ENCODE measurements around the gene EHMT1.

The EHMT1 gene

GRCh38 chr9:137789295-137789895, 170.6 kb downstream of the EHMT1 start:
- Histone ChIP-seq H3K27ac (no peak overlapping the region), H3K27me3 (ENCODE audit: insufficient read depth, low read depth, severe bottlenecking) (no peaks in the 10 kb centered on the region), H3K9me3 (ENCODE audit: severe bottlenecking) (no peaks in the 10 kb centered on the region), H3K36me3 (peaks cover 53% of the 10 kb centered on the region), H3K4me3 (ENCODE audit: low read depth, low read length) (no peak overlapping the region)
- TF ChIP-seq CTCF (IDR thresholded peaks at IDR 0.05; ENCODE audit: low read depth, low read length) = no peak
- DNase-seq = no peak

GRCh38 chr9:137791947-137792346, 173.1 kb downstream of the EHMT1 start:
- Histone ChIP-seq H3K4me3 (ENCODE audit: low read depth, low read length) (no peak overlapping the region), H3K27ac (no peak overlapping the region), H3K9me3 (ENCODE audit: severe bottlenecking) (no peaks in the 10 kb centered on the region), H3K36me3 (peaks cover 69% of the 10 kb centered on the region), H3K27me3 (ENCODE audit: insufficient read depth, low read depth, severe bottlenecking) (no peaks in the 10 kb centered on the region)
- TF ChIP-seq CTCF (IDR thresholded peaks at IDR 0.05; ENCODE audit: low read depth, low read length) = no peak
- no peak for DNase-seq

- Histone ChIP-seq H3K9me3 (ENCODE audit: severe bottlenecking) (no peaks in the 10 kb centered on the region), H3K27me3 (ENCODE audit: insufficient read depth, low read depth, severe bottlenecking) (no peaks in the 10 kb centered on the region), H3K36me3 (peaks cover 73% of the 10 kb centered on the region), H3K4me3 (ENCODE audit: low read depth, low read length) (no peak overlapping the region), H3K27ac (no peak overlapping the region)
- no peak for DNase-seq
- no peak for TF ChIP-seq CTCF (IDR thresholded peaks at IDR 0.05; ENCODE audit: low read depth, low read length)
Observed at GRCh38 chr9:137793196-137793841, 174.5 kb downstream of the EHMT1 start.

- no peak for TF ChIP-seq CTCF (IDR thresholded peaks at IDR 0.05; ENCODE audit: low read depth, low read length)
- Histone ChIP-seq H3K27me3 (ENCODE audit: insufficient read depth, low read depth, severe bottlenecking) (no peaks in the 10 kb centered on the region), H3K9me3 (ENCODE audit: severe bottlenecking) (no peaks in the 10 kb centered on the region), H3K36me3 (peaks cover 76% of the 10 kb centered on the region), H3K27ac (no peak overlapping the region), H3K4me3 (ENCODE audit: low read depth, low read length) (no peak overlapping the region)
- no peak for DNase-seq
Observed at GRCh38 chr9:137795156-137795666, 176.4 kb downstream of the EHMT1 start.

- peaks cover 74% of the 10 kb centered on the region for H3K36me3 ChIP-seq
- no peak for TF ChIP-seq CTCF (IDR thresholded peaks at IDR 0.05; ENCODE audit: low read depth, low read length)
- peak; percentile 55 for DNase-seq
- no peaks in the 10 kb centered on the region for H3K27me3 ChIP-seq (ENCODE audit: insufficient read depth, low read depth, severe bottlenecking)
- no peak overlapping the region for H3K4me3 ChIP-seq (ENCODE audit: low read depth, low read length)
- H3K9me3 ChIP-seq (ENCODE audit: severe bottlenecking) = no peaks in the 10 kb centered on the region
- no peak overlapping the region for H3K27ac ChIP-seq
Observed at GRCh38 chr9:137797206-137798120, 178.7 kb downstream of the EHMT1 start.
